ENCODE results near the gene ARFGAP2. TPM values are rescaled to one million over a fixed set of nuclear protein-coding genes. Genes with fewer than 3 reads are reported as not detected.

Gene ARFGAP2
- total and polyA plus RNA-seq, 9 of the 15 experiments (the other 6 are each of a cell fraction or from before 2014, with no cell fraction given) = 29.1 to 140 (median 90.1) TPM

DNA sequence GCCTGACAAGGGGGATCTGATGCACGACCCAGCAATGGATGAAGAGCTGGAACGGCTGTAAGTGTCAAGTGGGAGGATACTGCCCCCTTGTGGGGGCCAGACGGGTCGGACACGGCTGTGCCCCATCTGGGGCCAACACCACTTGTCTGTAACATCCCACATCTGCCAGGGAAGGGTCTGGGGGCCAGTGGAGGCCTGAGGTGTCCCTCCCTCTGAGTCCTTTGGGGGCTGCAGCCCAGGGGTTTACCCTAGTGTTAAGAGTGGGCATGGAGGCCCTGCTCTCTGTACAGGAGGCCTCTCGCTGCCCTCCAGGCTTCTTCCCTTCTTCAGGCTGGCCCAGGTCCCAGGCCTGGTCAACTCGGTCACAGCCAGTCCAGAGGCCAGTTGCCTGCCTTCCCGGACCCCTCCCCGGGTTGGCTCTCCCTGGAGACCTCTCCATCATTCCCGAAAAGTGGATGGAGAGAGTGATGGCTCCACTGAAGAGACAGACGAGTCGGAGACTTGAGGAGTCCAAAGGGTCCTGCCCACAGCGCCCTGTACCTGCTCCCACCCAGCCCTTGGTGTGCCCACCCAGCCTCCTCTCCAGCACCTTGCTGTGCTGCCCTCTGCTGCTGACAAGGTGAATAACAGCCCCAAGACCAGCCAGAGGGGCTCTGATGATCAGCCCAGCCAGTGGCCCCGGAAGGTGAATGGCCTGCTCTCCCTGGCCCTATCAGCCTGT, 15.4 kb downstream of the ARFGAP2 start:
- Histone ChIP-seq H3K36me3 (ENCODE audit: control insufficient read depth, insufficient read depth, low read length) (peaks cover 33% of the 10 kb centered on the region; the same call in 2 of the 3 replicates), H3K9ac (ENCODE audit: insufficient read depth in 1 of 2, low read depth in 2 of 2, low read length in 2 of 2) (peak overlapping the region in 1 of 2 experiments; percentile 0; a peak in 1 of 4 replicates), H3K4me1 (replicated peaks in 1 of 2; ENCODE audit: control insufficient read depth in 2 of 2, insufficient read depth in 2 of 2, low read length in 2 of 2) (peaks cover 0 to 21% of the 10 kb centered on the region in 2 experiments; a peak in 2 of 5 replicates), H4K20me1 (replicated peaks; ENCODE audit: control insufficient read depth, insufficient read depth, low read length) (peaks cover 17% of the 10 kb centered on the region), H3K9me3 (replicated peaks; ENCODE audit: control insufficient read depth, insufficient read depth, low read depth, low read length) (no peaks in the 10 kb centered on the region), H3K79me2 (ENCODE audit: control insufficient read depth, insufficient read depth, low read length) (no peaks in the 10 kb centered on the region), H3K4me2 (ENCODE audit: insufficient read depth, low read length) (no peak overlapping the region), H2AFZ (ENCODE audit: low read depth, low read length) (no peak overlapping the region), H3K9me1 (ENCODE audit: control insufficient read depth, insufficient read depth, low read length) (peaks cover 2% of the 10 kb centered on the region), H3K4me3 (no peak overlapping the region), H3K27me3 (ENCODE audit: control insufficient read depth in 2 of 2, insufficient read depth in 2 of 2, low read length in 2 of 2) (no peaks in the 10 kb centered on the region), H3K27ac (ENCODE audit: extremely low read depth, low read depth, low read length) (no peak overlapping the region)
- in situ Hi-C loops (cut with MboI) = loop anchor here (5.0 kb wide), 1 partner anchor 274 kb away; no protein-coding TSS in a partner anchor
- intact Hi-C loops (cut with micrococcal nuclease) = loop anchor here (2.0 kb wide), 1 partner anchor 272 kb away; no protein-coding TSS in a partner anchor
- peak; percentile 92 for FAIRE-seq
- peak; percentile 82 to 87 (median 84) for DNase-seq (ENCODE audit: extremely low read depth in 1 of 4, low spot score in 3 of 4)
- CTCF ChIA-PET (ENCODE audit: low intra/inter-chr PET ratio) = interaction anchor here (0.6 to 3.9 kb wide), 5 partner anchors 104 to 335 kb away, joined by 3 to 27 read pairs (median 3); no protein-coding TSS in a partner anchor
- peak; percentile 90 for ATAC-seq
- POLR2A ChIA-PET = interaction anchor here (0.7 to 3.1 kb wide), 5 partner anchors 8 to 53 kb away, joined by 3 to 29 read pairs (median 5); partner anchors contain the start of gene DDB2
- 33% methylated on average over 10 of the region's 14 CpGs for WGBS (ENCODE audit: insufficient coverage, low coverage, missing lambda C conversion rate)
- no TSS peak for BruUV-seq (replicated peaks)
- TF ChIP-seq JUNB (CRISPR knock-in tag; conservative IDR thresholded peaks at IDR 0.05) = no peak
- TF ChIP-seq, protein P1, sequence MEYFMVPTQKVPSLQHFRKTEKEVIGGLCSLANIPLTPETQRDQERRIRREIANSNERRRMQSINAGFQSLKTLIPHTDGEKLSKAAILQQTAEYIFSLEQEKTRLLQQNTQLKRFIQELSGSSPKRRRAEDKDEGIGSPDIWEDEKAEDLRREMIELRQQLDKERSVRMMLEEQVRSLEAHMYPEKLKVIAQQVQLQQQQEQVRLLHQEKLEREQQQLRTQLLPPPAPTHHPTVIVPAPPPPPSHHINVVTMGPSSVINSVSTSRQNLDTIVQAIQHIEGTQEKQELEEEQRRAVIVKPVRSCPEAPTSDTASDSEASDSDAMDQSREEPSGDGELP (CRISPR knock-in tag; IDR thresholded peaks at IDR 0.05; ENCODE audit: borderline replicate concordance) = no peak; the same call in 1 of the 2 replicates
- TF ChIP-seq SAP30 (IDR thresholded peaks at IDR 0.05; ENCODE audit: borderline replicate concordance, insufficient read depth, low read depth, low read length, poor library complexity, severe bottlenecking) = no peak
- no peak for TF ChIP-seq SMAD3 (CRISPR knock-in tag; conservative IDR thresholded peaks at IDR 0.05)
- TF ChIP-seq RAD21 (CRISPR knock-in tag; conservative IDR thresholded peaks at IDR 0.05 in 1 of 2, IDR thresholded peaks at IDR 0.05 in 1 of 2) = peak; percentile 57 to 80
- TF ChIP-seq, protein P2, sequence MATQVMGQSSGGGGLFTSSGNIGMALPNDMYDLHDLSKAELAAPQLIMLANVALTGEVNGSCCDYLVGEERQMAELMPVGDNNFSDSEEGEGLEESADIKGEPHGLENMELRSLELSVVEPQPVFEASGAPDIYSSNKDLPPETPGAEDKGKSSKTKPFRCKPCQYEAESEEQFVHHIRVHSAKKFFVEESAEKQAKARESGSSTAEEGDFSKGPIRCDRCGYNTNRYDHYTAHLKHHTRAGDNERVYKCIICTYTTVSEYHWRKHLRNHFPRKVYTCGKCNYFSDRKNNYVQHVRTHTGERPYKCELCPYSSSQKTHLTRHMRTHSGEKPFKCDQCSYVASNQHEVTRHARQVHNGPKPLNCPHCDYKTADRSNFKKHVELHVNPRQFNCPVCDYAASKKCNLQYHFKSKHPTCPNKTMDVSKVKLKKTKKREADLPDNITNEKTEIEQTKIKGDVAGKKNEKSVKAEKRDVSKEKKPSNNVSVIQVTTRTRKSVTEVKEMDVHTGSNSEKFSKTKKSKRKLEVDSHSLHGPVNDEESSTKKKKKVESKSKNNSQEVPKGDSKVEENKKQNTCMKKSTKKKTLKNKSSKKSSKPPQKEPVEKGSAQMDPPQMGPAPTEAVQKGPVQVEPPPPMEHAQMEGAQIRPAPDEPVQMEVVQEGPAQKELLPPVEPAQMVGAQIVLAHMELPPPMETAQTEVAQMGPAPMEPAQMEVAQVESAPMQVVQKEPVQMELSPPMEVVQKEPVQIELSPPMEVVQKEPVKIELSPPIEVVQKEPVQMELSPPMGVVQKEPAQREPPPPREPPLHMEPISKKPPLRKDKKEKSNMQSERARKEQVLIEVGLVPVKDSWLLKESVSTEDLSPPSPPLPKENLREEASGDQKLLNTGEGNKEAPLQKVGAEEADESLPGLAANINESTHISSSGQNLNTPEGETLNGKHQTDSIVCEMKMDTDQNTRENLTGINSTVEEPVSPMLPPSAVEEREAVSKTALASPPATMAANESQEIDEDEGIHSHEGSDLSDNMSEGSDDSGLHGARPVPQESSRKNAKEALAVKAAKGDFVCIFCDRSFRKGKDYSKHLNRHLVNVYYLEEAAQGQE (IDR thresholded peaks at IDR 0.05; ENCODE audit: borderline replicate concordance) = peak; percentile 55; the same call in 1 of the 2 replicates
- TF ChIP-seq, protein P2 (CRISPR knock-in tag; IDR thresholded peaks at IDR 0.05; ENCODE audit: low read depth) = no peak
- 0 out of 2 replicates have a peak, but pooled peaks have one; percentile 28 for TF ChIP-seq SIN3B (IDR thresholded peaks at IDR 0.05; ENCODE audit: low read depth)
- TF ChIP-seq, protein P3, sequence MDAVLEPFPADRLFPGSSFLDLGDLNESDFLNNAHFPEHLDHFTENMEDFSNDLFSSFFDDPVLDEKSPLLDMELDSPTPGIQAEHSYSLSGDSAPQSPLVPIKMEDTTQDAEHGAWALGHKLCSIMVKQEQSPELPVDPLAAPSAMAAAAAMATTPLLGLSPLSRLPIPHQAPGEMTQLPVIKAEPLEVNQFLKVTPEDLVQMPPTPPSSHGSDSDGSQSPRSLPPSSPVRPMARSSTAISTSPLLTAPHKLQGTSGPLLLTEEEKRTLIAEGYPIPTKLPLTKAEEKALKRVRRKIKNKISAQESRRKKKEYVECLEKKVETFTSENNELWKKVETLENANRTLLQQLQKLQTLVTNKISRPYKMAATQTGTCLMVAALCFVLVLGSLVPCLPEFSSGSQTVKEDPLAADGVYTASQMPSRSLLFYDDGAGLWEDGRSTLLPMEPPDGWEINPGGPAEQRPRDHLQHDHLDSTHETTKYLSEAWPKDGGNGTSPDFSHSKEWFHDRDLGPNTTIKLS (IDR thresholded peaks at IDR 0.05; ENCODE audit: borderline replicate concordance, low read depth) = no peak
